H1 (cell line): ENCODE data around the gene HES5. TPM values are rescaled to one million over a fixed set of nuclear protein-coding genes. Genes with fewer than 3 reads are reported as not detected.

Source experiments
- CTCF ChIA-PET: fragments of 300-600 bp; sonication (Branson Sonifier 250); formaldehyde crosslinking; loops from one replicate; lab custom pipeline; 2021; ENCODE audit not compliant: partially characterized antibody; lab: Charles Lee
- POLR2A ChIA-PET: fragments of 300-600 bp; sonication (Branson Sonifier 250); formaldehyde crosslinking; loops from one replicate; lab custom pipeline; 2021; ENCODE audit warnings: inconsistent platforms; ENCODE audit not compliant: partially characterized antibody; lab: Charles Lee
- DNase-seq, 2 experiments: peaks; one replicate each; pipeline versions ENCODE4 v3.0.0 to v3.0.0-alpha.2; 2010 to 2022; ENCODE audit warnings: low spot score in 2 of 2, low read depth in 1 of 2, mixed read lengths in 1 of 2
- FAIRE-seq: peaks from 2 replicates; lab custom pipeline; 2011; peaks lifted over from hg19 to GRCh38; lab: Jason Lieb, UNC
- H2AFZ ChIP-seq: 2 replicates; pipeline ENCODE4 v1.8.1; 2012; ENCODE audit warnings: low read length, inconsistent platforms
- H2AK5ac ChIP-seq: 2 replicates; pipeline ENCODE4 v1.6.1; 2013; ENCODE audit warnings: low read depth, low read length
- H2BK120ac ChIP-seq: replicated peaks from 2 replicates; pipeline ENCODE3; 2013; ENCODE audit warnings: low read depth, low read length, inconsistent platforms
- H2BK12ac ChIP-seq: 2 replicates; pipeline ENCODE4 v1.6.1; 2013; ENCODE audit warnings: low read depth, low read length
- H2BK15ac ChIP-seq: 2 replicates; pipeline ENCODE4 v1.6.1; 2013; ENCODE audit warnings: low read length
- H2BK20ac ChIP-seq: 2 replicates; pipeline ENCODE4 v1.6.1; 2013; ENCODE audit warnings: low read length
- H2BK5ac ChIP-seq: 2 replicates; pipeline ENCODE4 v1.6.1; 2013; ENCODE audit warnings: low read depth, low read length
- H3K14ac ChIP-seq: 2 replicates; pipeline ENCODE4 v1.6.1; 2013; ENCODE audit warnings: inconsistent platforms; ENCODE audit not compliant: insufficient read length
- H3K18ac ChIP-seq: 2 replicates; pipeline ENCODE4 v1.6.1; 2013; ENCODE audit warnings: low read length; ENCODE audit errors: extremely low read depth
- H3K23ac ChIP-seq: 2 replicates; pipeline ENCODE4 v1.6.1; 2013; ENCODE audit warnings: inconsistent platforms; ENCODE audit not compliant: insufficient read length
- H3K23me2 ChIP-seq: 2 replicates; pipeline ENCODE4 v1.6.1; 2013; ENCODE audit warnings: low read depth, low read length
- H3K27ac ChIP-seq: 2 replicates; pipeline ENCODE4 v1.6.1; 2011; ENCODE audit warnings: low read depth, low read length, inconsistent platforms
- H3K27me3 ChIP-seq, 4 experiments: replicated peaks in 1 of 4; 1 replicate in 1 of 4; 2 replicates in 3 of 4; pipeline versions ENCODE4 v1.6.1 to v1.8.1; 2011 to 2013; ENCODE audit warnings: low read length in 3 of 4, mild to moderate bottlenecking in 3 of 4, inconsistent platforms in 2 of 4, mixed read lengths in 2 of 4, moderate library complexity in 1 of 4; ENCODE audit not compliant: control insufficient read depth in 3 of 4, insufficient read depth in 3 of 4; ENCODE audit errors: extremely low read depth in 1 of 4
- H3K36me3 ChIP-seq, 4 experiments: 2 replicates each; pipeline versions ENCODE4 v1.6.1 to v1.8.1; 2011 to 2013; ENCODE audit warnings: mild to moderate bottlenecking in 4 of 4, low read length in 3 of 4, moderate library complexity in 2 of 4, control low read depth in 1 of 4, inconsistent platforms in 1 of 4; ENCODE audit not compliant: insufficient read depth in 4 of 4, control insufficient read depth in 2 of 4
- H3K4ac ChIP-seq: replicated peaks from 2 replicates; pipeline ENCODE3; 2013; ENCODE audit warnings: low read length, low read depth, mixed read lengths, inconsistent platforms; ENCODE audit not compliant: insufficient read length
- H3K4me1 ChIP-seq, 4 experiments: replicated peaks in 1 of 4; 1 replicate in 1 of 4; 2 replicates in 3 of 4; pipeline versions ENCODE4 v1.6.1 to v1.8.1; 2011 to 2013; ENCODE audit warnings: low read length in 3 of 4, inconsistent platforms in 2 of 4, mixed read lengths in 1 of 4; ENCODE audit not compliant: insufficient read depth in 4 of 4, control insufficient read depth in 3 of 4
- H3K4me2 ChIP-seq, 2 experiments: 2 replicates each; pipeline versions ENCODE4 v1.6.1 to v1.8.1; 2011 to 2013; ENCODE audit warnings: low read depth in 2 of 2, low read length in 2 of 2, control low read depth in 1 of 2, inconsistent platforms in 1 of 2, mild to moderate bottlenecking in 1 of 2; ENCODE audit not compliant: insufficient read depth in 1 of 2
- H3K4me3 ChIP-seq, 4 experiments: fragments of 200-600, 300-600 bp in 1 of 4; sonication (generic), shearing (Covaris generic), sonication (Bioruptor Twin) in 1 of 4; 2 replicates each; pipeline versions ENCODE4 v1.5.1 to v1.8.1; 2011 to 2016; ENCODE audit warnings: low read length in 4 of 4, low read depth in 3 of 4, control low read depth in 2 of 4, inconsistent platforms in 2 of 4, mild to moderate bottlenecking in 2 of 4, mixed read lengths in 1 of 4, moderate library complexity in 1 of 4; ENCODE audit not compliant: insufficient read depth in 2 of 4; ENCODE audit errors: extremely low read depth in 1 of 4
- H3K56ac ChIP-seq: replicated peaks from 2 replicates; pipeline ENCODE3; 2013; ENCODE audit warnings: low read depth, mild to moderate bottlenecking, mixed read lengths, low read length, inconsistent platforms; ENCODE audit not compliant: insufficient read length
- H3K79me1 ChIP-seq: 2 replicates; pipeline ENCODE4 v1.6.1; 2013; ENCODE audit warnings: low read depth, low read length, control low read depth
- H3K79me2 ChIP-seq, 2 experiments: 2 replicates each; pipeline versions ENCODE4 v1.6.1 to v1.8.1; 2012 to 2013; ENCODE audit warnings: low read length in 2 of 2, mild to moderate bottlenecking in 2 of 2, inconsistent platforms in 1 of 2; ENCODE audit not compliant: insufficient read depth in 2 of 2, control insufficient read depth in 1 of 2
- H3K9ac ChIP-seq, 4 experiments: replicated peaks in 1 of 4; 1 replicate in 1 of 4; 2 replicates in 3 of 4; pipeline versions ENCODE4 v1.6.1 to v1.8.1; 2011 to 2013; ENCODE audit warnings: low read depth in 3 of 4, low read length in 3 of 4, control low read depth in 2 of 4, mild to moderate bottlenecking in 2 of 4, moderate library complexity in 2 of 4, inconsistent platforms in 1 of 4; ENCODE audit errors: extremely low read depth in 1 of 4
- H3K9me3 ChIP-seq, 2 experiments: 2 replicates each; pipeline versions ENCODE4 v1.6.1 to v1.8.1; 2012 to 2013; ENCODE audit warnings: mild to moderate bottlenecking in 2 of 2, moderate library complexity in 2 of 2, control low read depth in 1 of 2, inconsistent platforms in 1 of 2, low read depth in 1 of 2, low read length in 1 of 2, mixed read lengths in 1 of 2; ENCODE audit not compliant: insufficient read depth in 2 of 2
- H4K20me1 ChIP-seq, 2 experiments: replicated peaks in 1 of 2; 2 replicates each; pipeline versions ENCODE3 to v1.8.1; 2011 to 2013; ENCODE audit warnings: inconsistent platforms in 2 of 2, low read length in 2 of 2, mild to moderate bottlenecking in 1 of 2; ENCODE audit not compliant: insufficient read depth in 2 of 2, control insufficient read depth in 1 of 2
- H4K5ac ChIP-seq: 2 replicates; pipeline ENCODE4 v1.6.1; 2013; ENCODE audit warnings: low read length, low read depth, mixed read lengths, inconsistent platforms; ENCODE audit not compliant: insufficient read length
- H4K8ac ChIP-seq: 2 replicates; pipeline ENCODE4 v1.8.0; 2013; ENCODE audit warnings: mild to moderate bottlenecking, moderate library complexity, low read length, inconsistent platforms; ENCODE audit not compliant: insufficient read depth; ENCODE audit errors: extremely low read depth
- H4K91ac ChIP-seq: replicated peaks from 2 replicates; pipeline ENCODE3; 2013; ENCODE audit warnings: low read length, mixed read lengths, inconsistent platforms; ENCODE audit not compliant: insufficient read length
- KDM4A ChIP-seq: IDR thresholded peaks from one replicate; pipeline ENCODE4 v1.7.1; 2012; ENCODE audit warnings: low read depth, mild to moderate bottlenecking, moderate library complexity, low read length, inconsistent platforms; ENCODE audit not compliant: severe bottlenecking
- KDM5A ChIP-seq: fragments of 200-600 bp; IDR thresholded peaks from 2 replicates; pipeline ENCODE4 v1.7.1; 2012; ENCODE audit warnings: mild to moderate bottlenecking, low read length, inconsistent platforms, mixed read lengths
- WGBS, 2 experiments: shearing (Covaris generic) in 1 of 2; methylation state at CpG; one replicate each; pipeline versions ENCODE4 v1.1.6 to v1.1.7; 2013 to 2015; ENCODE audit warnings: low lambda C conversion rate in 2 of 2, mixed read lengths in 2 of 2, inconsistent platforms in 1 of 2, low coverage in 1 of 2, missing lambda C conversion rate in 1 of 2; ENCODE audit not compliant: insufficient replicate concordance in 2 of 2, insufficient coverage in 1 of 2, insufficient read length in 1 of 2; ENCODE audit errors: extremely low coverage in 1 of 2, missing lambda C conversion rate in 1 of 2; 5-methylcytosine and 5-hydroxymethylcytosine counted together
- polyA plus RNA-seq, 7 experiments: library from polyadenylated mRNA; depleted of rRNA in 3 of 7; stranded (reverse) in 5 of 7; unstranded in 2 of 7; fragments of >200 nt in 5 of 7; fragments of 200-250 nt in 2 of 7; gene quantifications; 1 replicate in 5 of 7; 2 replicates in 1 of 7; 4 replicates in 1 of 7; pipeline versions ENCODE4 v1.2.1 to v1.2.3, GENCODE V29; 2011 to 2013; ENCODE audit warnings: missing spikeins in 2 of 7, mixed read lengths in 2 of 7
- total RNA-seq: library from RNA; stranded (reverse); fragmentation: NEBNext Ultra II Directional; extraction: Animal tissue kit (Norgen Biotek cat#: 25700); gene quantifications from 2 replicates; pipeline ENCODE4 v1.2.1, GENCODE V29; 2021

HES5 gene
- total and polyA plus RNA-seq, 2 of the 8 experiments (the other 6 are each of a cell fraction or from before 2014, with no cell fraction given): 0.22 TPM; not detected in 1

DNA sequence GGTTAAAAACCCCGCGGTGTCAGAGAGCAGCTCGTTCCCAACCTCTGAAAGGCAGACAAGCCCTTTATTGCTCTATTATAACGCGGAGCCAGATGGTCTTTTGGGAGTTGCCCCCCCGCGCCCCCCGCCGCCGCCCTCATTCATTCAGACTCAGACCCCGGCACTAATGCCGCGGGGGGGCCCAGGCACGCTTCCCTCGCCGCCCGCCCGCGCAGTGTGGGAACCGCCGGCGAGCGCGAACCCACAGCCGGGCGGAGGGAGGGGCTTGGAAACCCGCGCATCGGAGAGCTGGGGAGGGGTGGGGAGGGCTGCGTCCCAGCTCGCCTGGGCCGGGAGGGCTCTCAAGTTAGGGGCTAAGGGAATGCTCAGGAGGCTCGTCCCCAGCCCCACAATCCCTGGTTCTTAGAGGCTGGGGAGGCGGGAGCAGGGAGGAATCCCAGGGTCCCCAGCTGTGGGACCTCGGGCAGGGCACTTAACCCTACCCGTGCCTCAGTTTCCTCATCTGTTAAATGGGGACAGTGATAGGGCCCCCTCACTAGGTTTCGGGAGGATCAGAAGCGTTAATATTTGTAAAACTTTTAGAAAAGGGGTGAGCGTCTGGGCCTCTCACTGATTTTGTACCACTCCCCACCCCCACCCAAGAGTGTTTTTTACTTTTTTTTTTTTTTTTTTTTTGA is 10.9 kb upstream of the HES5 start:
- TF ChIP-seq KDM5A (no peak), KDM4A (peak; percentile 18)
- Histone ChIP-seq H2BK120ac (no peak overlapping the region), H3K56ac (no peak overlapping the region), H3K79me1 (no peaks in the 10 kb centered on the region), H4K5ac (no peak overlapping the region), H3K36me3 (no peaks in the 10 kb centered on the region), H3K4ac (no peak overlapping the region), H2AK5ac (no peak overlapping the region), H3K23me2 (no peaks in the 10 kb centered on the region), H2BK20ac (no peak overlapping the region), H2BK12ac (no peak overlapping the region), H3K9me3 (no peaks in the 10 kb centered on the region), H2BK15ac (no peak overlapping the region), H2AFZ (no peak overlapping the region), H3K4me1 (peaks cover 0 to 26% (median 17%) of the 10 kb centered on the region in 4 experiments; a peak in 6 of 7 replicates), H3K4me2 (peak overlapping the region; percentile 40 to 68; a peak in 3 of 4 replicates), H3K14ac (no peak overlapping the region), H3K27me3 (peaks cover 0 to 37% (median 25%) of the 10 kb centered on the region in 4 experiments; a peak in 6 of 7 replicates), H3K27ac (no peak overlapping the region), H3K18ac (peak overlapping the region; percentile 32; the same call in 1 of the 2 replicates), H3K4me3 (peak overlapping the region in 3 of 4 experiments; percentile 2 to 52 (median 19); a peak in 6 of 8 replicates), H4K91ac (no peak overlapping the region), H3K9ac (no peak overlapping the region), H3K79me2 (no peaks in the 10 kb centered on the region), H3K23ac (no peak overlapping the region), H4K20me1 (peaks cover 0 to 5% of the 10 kb centered on the region in 2 experiments), H4K8ac (no peak overlapping the region; the same call in 1 of the 2 replicates), H2BK5ac (no peak overlapping the region)
- POLR2A ChIA-PET: interaction anchor here (0.8 to 2.7 kb wide), 2 partner anchors 14 to 47 kb away, joined by 3 to 8 read pairs; partner anchors contain the start of gene PANK4
- FAIRE-seq: no peak
- 63% methylated on average over 5 of the region's 39 CpGs; no CpG with 5 or more reads in 1 of the 2 experiments for WGBS, 2 experiments
- no peak for DNase-seq
- CTCF ChIA-PET: interaction anchor here (0.7 to 3.0 kb wide), 4 partner anchors 8 to 91 kb away, joined by 3 to 17 read pairs (median 4); no protein-coding TSS in a partner anchor
